IPS DF 6.9 (cell line): Measurements from ENCODE around the gene CAMK1G.

Experiments used
- DNase-seq: peaks from one replicate; pipeline ENCODE4 v3.0.0-alpha.2; 2013; ENCODE audit warnings: low read depth, low spot score
- H3K27ac ChIP-seq: one replicate; pipeline ENCODE4 v1.5.1; 2013; ENCODE audit warnings: low read length, control low read depth
- H3K27me3 ChIP-seq: 2 replicates; pipeline ENCODE4 v1.6.1; 2013; ENCODE audit warnings: mild to moderate bottlenecking, low read length; ENCODE audit not compliant: control insufficient read depth, insufficient read depth
- H3K36me3 ChIP-seq: 2 replicates; pipeline ENCODE4 v1.6.1; 2013; ENCODE audit warnings: low read length; ENCODE audit not compliant: control insufficient read depth, insufficient read depth
- H3K4me1 ChIP-seq: 2 replicates; pipeline ENCODE4 v1.6.1; 2013; ENCODE audit warnings: low read length; ENCODE audit not compliant: control insufficient read depth, insufficient read depth
- H3K4me3 ChIP-seq: 2 replicates; pipeline ENCODE4 v1.5.1; 2013; ENCODE audit warnings: mild to moderate bottlenecking, low read length
- H3K9me3 ChIP-seq: 2 replicates; pipeline ENCODE4 v1.6.1; 2013; ENCODE audit warnings: low read length, inconsistent platforms; ENCODE audit not compliant: control insufficient read depth, insufficient read depth
- WGBS: extraction: QIAGEN DNeasy Blood & Tissue Kit; methylation state at CpG from one replicate; pipeline ENCODE4 v1.1.7; 2013; ENCODE audit warnings: mixed read lengths, missing lambda C conversion rate; ENCODE audit not compliant: insufficient read length, insufficient coverage; 5-methylcytosine and 5-hydroxymethylcytosine counted together

Gene CAMK1G

GRCh38 chr1:209642816-209643215 is 59.3 kb downstream of the CAMK1G start:
- no peak overlapping the region for H3K27ac ChIP-seq
- no CpG with 5 or more reads among the region's 3 CpGs for WGBS

GRCh38 chr1:209643285-209644020 is 59.9 kb downstream of the CAMK1G start:
- Histone ChIP-seq H3K4me3 (no peak overlapping the region), H3K4me1 (no peaks in the 10 kb centered on the region), H3K27ac (no peak overlapping the region), H3K9me3 (no peaks in the 10 kb centered on the region), H3K27me3 (no peaks in the 10 kb centered on the region), H3K36me3 (no peaks in the 10 kb centered on the region)
- WGBS = no CpG with 5 or more reads among the region's 2 CpGs
- DNase-seq = no peak

More at GRCh38 chr1:209642816-209643215, 59.3 kb downstream of the CAMK1G start:
- no peaks in the 10 kb centered on the region for H3K9me3 ChIP-seq
- H3K4me3 ChIP-seq = no peak overlapping the region
- H3K4me1 ChIP-seq = no peaks in the 10 kb centered on the region
- H3K36me3 ChIP-seq = no peaks in the 10 kb centered on the region
- no peaks in the 10 kb centered on the region for H3K27me3 ChIP-seq
- DNase-seq = no peak

- Histone ChIP-seq H3K9me3 (no peaks in the 10 kb centered on the region), H3K4me3 (no peak overlapping the region), H3K27ac (no peak overlapping the region), H3K4me1 (no peaks in the 10 kb centered on the region), H3K36me3 (no peaks in the 10 kb centered on the region), H3K27me3 (no peaks in the 10 kb centered on the region)
- no peak for DNase-seq
- WGBS = no CpG with 5 or more reads among the region's 16 CpGs
Observed at GRCh38 chr1:209645574-209646452, 62.3 kb downstream of the CAMK1G start.

DNA sequence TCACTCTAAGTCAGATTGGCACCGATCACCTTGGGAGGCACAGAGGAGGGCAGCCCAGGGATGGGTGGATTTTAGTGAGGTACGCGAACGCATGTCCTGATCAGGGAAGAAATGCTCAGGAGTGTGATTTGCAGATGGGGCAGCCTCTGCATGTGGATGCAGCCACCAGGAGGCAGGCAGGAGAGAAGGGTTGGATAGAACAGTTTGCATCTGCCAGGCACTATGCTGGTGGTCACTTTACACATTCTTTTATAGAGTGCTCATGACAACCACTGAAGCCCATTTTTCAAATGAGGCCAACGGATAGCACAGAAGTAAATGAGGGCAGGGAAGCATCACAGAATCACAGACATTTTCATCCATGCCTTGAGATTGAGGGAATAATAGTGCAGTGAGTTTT is 63.0 kb downstream of the CAMK1G start:
- Histone ChIP-seq H3K4me3 (no peak overlapping the region), H3K4me1 (no peaks in the 10 kb centered on the region), H3K9me3 (no peaks in the 10 kb centered on the region), H3K27ac (no peak overlapping the region), H3K36me3 (no peaks in the 10 kb centered on the region), H3K27me3 (no peaks in the 10 kb centered on the region)
- WGBS = no CpG with 5 or more reads among the region's 5 CpGs
- DNase-seq = no peak

- H3K27ac ChIP-seq = no peak overlapping the region
- no CpG with 5 or more reads among the region's 4 CpGs for WGBS
- no peak overlapping the region for H3K4me3 ChIP-seq
Observed at GRCh38 chr1:209647156-209647555, 63.6 kb downstream of the CAMK1G start.

GRCh38 chr1:209648346-209648745 is 64.8 kb downstream of the CAMK1G start:
- Histone ChIP-seq H3K4me1 (0 out of 2 replicates have a peak, but pooled peaks cover 2% of the 10 kb centered on the region), H3K27ac (no peak overlapping the region), H3K27me3 (no peaks in the 10 kb centered on the region), H3K4me3 (no peak overlapping the region), H3K36me3 (no peaks in the 10 kb centered on the region), H3K9me3 (no peaks in the 10 kb centered on the region)
- DNase-seq = no peak

More at GRCh38 chr1:209647156-209647555, 63.6 kb downstream of the CAMK1G start:
- Histone ChIP-seq H3K4me1 (no peaks in the 10 kb centered on the region), H3K27me3 (no peaks in the 10 kb centered on the region), H3K9me3 (no peaks in the 10 kb centered on the region), H3K36me3 (no peaks in the 10 kb centered on the region)
- DNase-seq = no peak

GRCh38 chr1:209648931-209649776 is 65.6 kb downstream of the CAMK1G start:
- H3K9me3 ChIP-seq = no peaks in the 10 kb centered on the region
- 0 out of 2 replicates have a peak, but pooled peaks cover 2% of the 10 kb centered on the region for H3K4me1 ChIP-seq
- no CpG with 5 or more reads among the region's 6 CpGs for WGBS
- H3K27ac ChIP-seq = no peak overlapping the region
- H3K36me3 ChIP-seq = no peaks in the 10 kb centered on the region
- H3K27me3 ChIP-seq = no peaks in the 10 kb centered on the region
- no peak for DNase-seq
- no peak overlapping the region for H3K4me3 ChIP-seq

DNA sequence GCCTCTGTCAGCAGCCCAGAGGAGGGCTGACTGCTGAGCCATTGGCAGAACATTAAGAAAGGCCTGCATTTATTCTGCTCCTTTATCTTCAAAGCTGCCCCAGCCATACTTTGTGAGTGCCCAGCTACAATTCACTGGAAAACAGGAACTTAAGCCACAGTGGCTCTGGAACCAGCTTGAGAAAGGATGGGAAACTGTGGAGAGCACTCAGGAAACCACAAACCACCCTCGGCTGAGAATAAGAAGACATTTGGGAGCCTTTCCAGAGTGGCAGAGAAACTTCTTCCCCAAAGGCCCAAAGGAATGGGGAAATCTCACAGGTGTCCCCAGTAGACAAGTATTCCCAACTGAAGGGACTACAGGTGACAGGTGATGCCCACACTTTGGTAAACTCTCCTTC is 66.9 kb downstream of the CAMK1G start:
- H3K9me3 ChIP-seq = no peaks in the 10 kb centered on the region
- H3K27ac ChIP-seq = no peak overlapping the region
- no peak overlapping the region for H3K4me3 ChIP-seq
- WGBS = no CpG with 5 or more reads among the region's 1 CpG
- no peaks in the 10 kb centered on the region for H3K27me3 ChIP-seq
- DNase-seq = no peak
- H3K36me3 ChIP-seq = no peaks in the 10 kb centered on the region
- 0 out of 2 replicates have a peak, but pooled peaks cover 2% of the 10 kb centered on the region for H3K4me1 ChIP-seq

DNA sequence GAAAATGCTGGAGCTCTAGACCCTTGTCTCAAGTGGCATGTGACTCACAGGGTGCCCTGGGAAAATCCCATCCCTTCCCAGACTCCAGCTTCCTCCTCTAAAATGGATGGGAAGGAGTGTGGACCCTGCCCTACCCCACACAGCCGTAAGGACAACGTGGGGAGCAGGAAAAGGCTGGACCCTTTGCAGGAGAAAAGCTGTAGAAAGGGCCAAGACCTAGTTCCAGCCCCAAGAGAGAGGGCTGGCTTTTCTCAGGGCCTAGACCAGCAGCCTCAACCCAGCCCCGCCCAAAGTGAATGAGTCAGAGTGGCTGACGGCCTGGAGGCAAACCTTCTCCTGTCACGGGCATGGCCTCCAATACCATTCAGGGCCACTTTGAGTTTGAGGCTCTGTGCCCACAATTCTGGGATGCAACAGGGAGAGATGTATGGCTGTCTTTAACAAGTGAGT is 67.6 kb downstream of the CAMK1G start:
- H3K4me1 ChIP-seq = 0 out of 2 replicates have a peak, but pooled peaks cover 2% of the 10 kb centered on the region
- DNase-seq = no peak
- no CpG with 5 or more reads among the region's 5 CpGs for WGBS

More for the DNA sequence above, 67.6 kb downstream of the CAMK1G start:
- Histone ChIP-seq H3K36me3 (no peaks in the 10 kb centered on the region), H3K9me3 (no peaks in the 10 kb centered on the region), H3K27me3 (no peaks in the 10 kb centered on the region), H3K4me3 (no peak overlapping the region), H3K27ac (no peak overlapping the region)
